Activated CD8-positive, alpha-beta memory T cell treated with anti-CD3 and anti-CD28 coated beads for 1 hour (primary cell): ENCODE results near the gene SPATS2.
"Not testable (repeated sequence)": the region's sequence is repeated elsewhere in the genome, so short reads cannot be mapped to it uniquely, and the experiment has no call there.

Source experiments
- DNase-seq, 2 donors: peaks; one replicate each; pipeline ENCODE4 v3.0.0-alpha.2; 2020; ENCODE audit warnings: low read depth in 1 of 2; ENCODE audit errors: extremely low read depth in 1 of 2

Gene SPATS2

GRCh38 chr12:49509681-49510080 lies 142.4 kb downstream of the SPATS2 start:
- DNase-seq = not testable (repeated sequence)

- DNase-seq = no peak
Measured at GRCh38 chr12:49511410-49511809, 144.1 kb downstream of the SPATS2 start.

GRCh38 chr12:49512546-49512945 lies 145.3 kb downstream of the SPATS2 start:
- no peak for DNase-seq

GRCh38 chr12:49515266-49515665 lies 148.0 kb downstream of the SPATS2 start:
- no peak for DNase-seq

GRCh38 chr12:49518914-49519573 lies 151.8 kb downstream of the SPATS2 start:
- no peak for DNase-seq

- no peak for DNase-seq
Measured at GRCh38 chr12:49519574-49519936, 152.3 kb downstream of the SPATS2 start.

GRCh38 chr12:49521389-49521788 lies 154.1 kb downstream of the SPATS2 start:
- no peak for DNase-seq

GRCh38 chr12:49524660-49525324 lies 157.5 kb downstream of the SPATS2 start:
- DNase-seq = no peak

GRCh38 chr12:49525942-49526341 lies 158.7 kb downstream of the SPATS2 start:
- DNase-seq = no peak

- DNase-seq = no peak
Measured at GRCh38 chr12:49527361-49528130, 160.3 kb downstream of the SPATS2 start.

GRCh38 chr12:49529414-49529813 lies 162.2 kb downstream of the SPATS2 start:
- DNase-seq = no peak

- no peak for DNase-seq
Measured at GRCh38 chr12:49531745-49532144, 164.5 kb downstream of the SPATS2 start.

- no peak for DNase-seq
Measured at GRCh38 chr12:49533331-49533730, 166.1 kb downstream of the SPATS2 start.

GRCh38 chr12:49534122-49534521 lies 166.9 kb downstream of the SPATS2 start:
- not testable (repeated sequence) for DNase-seq

GRCh38 chr12:49534731-49535278 lies 167.5 kb downstream of the SPATS2 start:
- no peak for DNase-seq

- no peak for DNase-seq
Measured at GRCh38 chr12:49535921-49536525, 168.8 kb downstream of the SPATS2 start.

GRCh38 chr12:49536526-49537071 lies 169.3 kb downstream of the SPATS2 start:
- no peak for DNase-seq

- DNase-seq = no peak
Measured at GRCh38 chr12:49537231-49537751, 170.0 kb downstream of the SPATS2 start.

- no peak for DNase-seq
Measured at GRCh38 chr12:49537752-49538509, 170.7 kb downstream of the SPATS2 start.
